ENCODE measurements around the gene RAB11FIP2.

The RAB11FIP2 gene

DNA sequence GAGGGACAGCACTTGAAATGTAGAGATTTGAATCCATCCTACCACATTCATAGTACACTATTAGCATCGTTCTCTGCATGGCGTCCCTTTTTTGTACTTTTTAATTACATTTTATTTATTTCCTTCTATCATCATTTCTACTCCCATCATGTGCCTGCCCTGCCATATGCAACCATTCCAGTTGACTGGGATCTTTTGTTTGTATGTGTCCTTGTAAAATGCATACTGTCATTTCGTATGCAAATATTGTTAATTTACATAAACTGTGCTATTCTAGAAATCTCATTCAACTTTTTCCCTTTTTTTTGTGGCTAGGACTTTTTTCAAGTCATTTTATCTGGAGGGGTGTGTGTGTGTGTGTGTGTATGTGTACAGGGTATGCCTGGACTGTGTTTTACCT is 57.9 kb downstream of the RAB11FIP2 start:
- FAIRE-seq (no peak), DNase-seq (ENCODE audit: insufficient read length, low spot score) (no peak)
- TF ChIP-seq, protein P1, sequence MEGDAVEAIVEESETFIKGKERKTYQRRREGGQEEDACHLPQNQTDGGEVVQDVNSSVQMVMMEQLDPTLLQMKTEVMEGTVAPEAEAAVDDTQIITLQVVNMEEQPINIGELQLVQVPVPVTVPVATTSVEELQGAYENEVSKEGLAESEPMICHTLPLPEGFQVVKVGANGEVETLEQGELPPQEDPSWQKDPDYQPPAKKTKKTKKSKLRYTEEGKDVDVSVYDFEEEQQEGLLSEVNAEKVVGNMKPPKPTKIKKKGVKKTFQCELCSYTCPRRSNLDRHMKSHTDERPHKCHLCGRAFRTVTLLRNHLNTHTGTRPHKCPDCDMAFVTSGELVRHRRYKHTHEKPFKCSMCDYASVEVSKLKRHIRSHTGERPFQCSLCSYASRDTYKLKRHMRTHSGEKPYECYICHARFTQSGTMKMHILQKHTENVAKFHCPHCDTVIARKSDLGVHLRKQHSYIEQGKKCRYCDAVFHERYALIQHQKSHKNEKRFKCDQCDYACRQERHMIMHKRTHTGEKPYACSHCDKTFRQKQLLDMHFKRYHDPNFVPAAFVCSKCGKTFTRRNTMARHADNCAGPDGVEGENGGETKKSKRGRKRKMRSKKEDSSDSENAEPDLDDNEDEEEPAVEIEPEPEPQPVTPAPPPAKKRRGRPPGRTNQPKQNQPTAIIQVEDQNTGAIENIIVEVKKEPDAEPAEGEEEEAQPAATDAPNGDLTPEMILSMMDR (IDR thresholded peaks at IDR 0.05; ENCODE audit: insufficient read depth, missing control alignments), result no peak

DNA sequence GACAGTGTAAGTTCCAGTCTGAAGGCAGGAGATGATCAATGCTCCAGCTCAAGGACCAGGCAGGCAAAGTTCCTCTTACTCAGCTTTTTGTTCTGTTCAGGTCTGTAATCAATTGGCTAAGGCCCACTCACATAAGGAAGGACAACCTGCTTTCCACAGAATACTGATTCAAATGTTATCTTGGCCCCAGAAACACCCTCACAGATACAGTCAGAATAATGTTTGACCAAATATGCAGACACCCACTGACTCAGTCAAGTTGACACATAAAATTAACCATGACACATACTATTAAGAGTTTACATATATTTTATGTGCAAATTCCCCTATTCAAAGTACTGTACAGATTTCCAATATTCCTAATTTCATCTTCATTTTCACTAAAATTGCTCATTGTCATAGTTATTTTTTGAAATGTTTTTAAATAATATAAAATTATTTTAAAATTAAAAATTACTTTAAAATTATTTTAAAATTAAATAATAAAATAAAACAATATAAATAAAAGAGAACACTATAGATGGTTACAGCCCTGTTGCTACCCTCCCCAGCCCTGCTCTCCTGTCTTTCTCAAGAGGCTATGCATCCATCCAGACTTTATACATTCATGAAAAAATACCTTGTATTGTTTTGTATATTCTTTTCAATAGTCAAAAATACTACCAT is 59.4 kb downstream of the RAB11FIP2 start:
- no peak for FAIRE-seq
- no peak for DNase-seq (ENCODE audit: insufficient read length, low spot score)
- TF ChIP-seq, protein P1 (IDR thresholded peaks at IDR 0.05; ENCODE audit: insufficient read depth, missing control alignments), result no peak

DNA sequence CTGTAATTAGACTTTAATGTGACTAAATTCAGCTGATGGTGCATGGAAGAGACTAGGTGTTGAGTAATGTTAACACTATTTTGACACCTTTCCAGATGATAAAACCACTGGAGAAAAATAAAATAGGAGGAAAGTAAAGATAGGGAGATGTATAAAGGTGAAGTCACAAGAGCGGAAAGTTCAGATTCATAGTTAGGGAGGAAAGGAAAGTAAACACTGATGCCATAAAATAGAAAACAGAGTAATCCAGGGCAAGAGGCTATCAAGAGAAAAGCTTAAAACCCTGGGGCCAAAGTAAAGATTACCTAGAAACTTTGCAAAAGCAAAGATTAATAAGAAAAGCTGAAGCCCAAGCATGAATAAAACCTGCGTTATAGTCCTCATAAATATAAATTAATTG is 62.8 kb downstream of the RAB11FIP2 start:
- FAIRE-seq (no peak), DNase-seq (ENCODE audit: insufficient read length, low spot score) (no peak)

DNA sequence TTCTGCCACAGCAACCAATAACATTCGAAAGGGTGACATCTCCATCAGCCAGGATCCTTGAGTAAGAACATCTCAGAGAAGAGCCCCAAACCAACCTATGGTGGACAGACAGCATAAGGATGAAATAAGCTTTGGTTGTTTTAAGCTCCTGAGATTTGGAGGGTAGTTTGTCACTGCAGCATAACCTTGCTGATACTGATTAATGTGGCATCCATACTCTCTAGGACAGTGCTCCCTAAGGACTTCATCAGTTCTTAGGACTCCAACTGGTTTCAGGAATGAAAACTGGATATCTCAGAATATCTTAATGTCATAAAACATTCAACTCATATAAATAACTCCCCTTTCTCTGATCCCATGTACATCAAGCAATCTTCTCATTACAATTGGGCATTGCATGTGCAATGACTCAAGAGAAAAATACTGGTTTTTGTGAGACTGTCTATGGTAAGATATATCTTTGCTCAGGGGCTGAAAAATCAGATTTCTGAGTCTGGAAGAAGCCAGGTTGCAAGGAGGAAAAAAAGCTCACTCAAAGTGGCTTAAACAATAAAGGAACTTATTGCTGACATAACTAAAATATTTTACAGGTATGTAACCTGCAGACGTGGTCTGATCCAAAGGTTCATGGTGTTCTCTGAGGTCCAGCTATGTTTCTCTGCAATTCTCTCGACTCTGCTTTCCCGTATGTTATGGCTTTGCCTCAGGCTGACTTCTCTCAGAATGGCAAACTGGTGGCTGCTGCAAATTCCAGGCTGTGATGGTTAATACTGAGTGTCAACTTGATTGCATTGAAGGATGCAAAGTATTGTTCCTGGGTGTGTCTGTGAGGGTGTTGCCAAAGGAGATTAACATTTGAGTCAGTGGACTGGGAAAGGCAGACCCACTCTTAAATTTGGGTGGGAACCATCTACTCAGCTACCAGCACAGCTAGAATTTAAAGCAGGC is 65.7 kb downstream of the RAB11FIP2 start:
- DNase-seq (ENCODE audit: insufficient read length, low spot score), result no peak
- no peak for FAIRE-seq
- TF ChIP-seq, protein P1 (IDR thresholded peaks at IDR 0.05; ENCODE audit: insufficient read depth, missing control alignments), result no peak

More for the DNA sequence above, 62.8 kb downstream of the RAB11FIP2 start:
- TF ChIP-seq, protein P1 (IDR thresholded peaks at IDR 0.05; ENCODE audit: insufficient read depth, missing control alignments), result no peak

DNA sequence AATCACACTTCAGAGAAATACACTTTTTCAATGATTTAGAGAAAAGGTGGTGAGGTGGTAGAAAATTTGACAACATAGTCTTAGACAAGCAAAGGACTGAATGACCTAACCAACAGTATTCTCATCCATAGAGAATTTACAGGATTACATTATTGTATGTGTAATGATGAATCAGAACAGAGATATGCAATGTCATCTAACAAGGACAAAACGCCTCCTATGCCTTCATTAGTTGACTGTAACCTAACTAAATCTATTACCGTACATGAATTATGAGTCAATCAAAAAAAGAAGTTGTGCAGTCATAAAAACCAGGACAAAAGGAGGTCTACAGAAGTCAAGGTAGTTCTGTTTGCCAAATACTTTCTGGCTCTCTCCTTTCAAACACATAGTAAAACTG is 66.5 kb downstream of the RAB11FIP2 start:
- no peak for DNase-seq (ENCODE audit: insufficient read length, low spot score)
- TF ChIP-seq, protein P1 (IDR thresholded peaks at IDR 0.05; ENCODE audit: insufficient read depth, missing control alignments), result no peak
- FAIRE-seq, result no peak

DNA sequence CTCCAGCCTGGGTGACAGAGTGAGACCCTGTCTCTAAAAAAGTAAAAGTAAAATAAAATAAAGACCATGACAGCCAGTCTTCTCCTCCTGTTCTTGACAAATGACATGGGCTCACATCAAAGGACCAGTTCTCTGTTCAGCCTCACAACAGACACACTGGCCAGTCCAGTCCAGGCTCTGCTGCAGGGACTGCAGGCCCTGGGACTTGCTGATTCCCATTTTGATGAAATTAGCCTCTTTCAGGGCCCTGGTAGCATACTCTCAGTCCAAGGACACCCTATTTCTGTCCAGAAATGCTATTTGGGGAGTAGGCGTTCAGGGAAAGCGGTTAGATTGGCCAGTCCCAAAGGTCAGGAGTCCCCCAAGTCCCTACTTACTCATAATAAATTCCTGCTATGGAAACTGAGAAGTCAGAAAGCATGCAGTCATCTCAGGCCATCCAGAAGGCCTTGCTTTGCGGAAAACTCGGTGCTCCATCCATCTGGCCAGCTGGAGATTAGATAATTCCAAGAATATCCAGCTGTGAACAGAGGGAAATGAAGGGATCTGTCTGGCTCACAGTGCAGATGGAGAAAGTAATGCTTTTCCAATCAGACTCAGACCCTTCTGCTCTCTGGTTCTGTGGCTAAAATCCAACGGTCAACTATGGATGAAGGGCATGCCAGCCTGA is 74.4 kb downstream of the RAB11FIP2 start:
- TF ChIP-seq, protein P1 (IDR thresholded peaks at IDR 0.05; ENCODE audit: insufficient read depth, missing control alignments), result no peak
- DNase-seq (ENCODE audit: insufficient read length, low spot score) (no peak), FAIRE-seq (no peak)
